Measurements from ENCODE around the gene INPP5J. TPM values are rescaled to one million over a fixed set of nuclear protein-coding genes. Genes with fewer than 3 reads are reported as not detected.

INPP5J gene
- total RNA-seq, 2 experiments from 2014 or later: 0.59 to 0.69 TPM

GRCh38 chr22:31153357-31153756, 30.6 kb downstream of the INPP5J start:
- CTCF ChIA-PET: no interaction called here
- H3K4me1 Mint-ChIP-seq (ENCODE audit: low read depth): no peaks in the 10 kb centered on the region
- H3K27ac Mint-ChIP-seq: no peak overlapping the region

GRCh38 chr22:31154975-31155374, 32.2 kb downstream of the INPP5J start:
- Mint-ChIP-seq H3K4me3 (no peak overlapping the region), H3K27ac (no peak overlapping the region), H3K27me3 (no peaks in the 10 kb centered on the region), H3K36me3 (ENCODE audit: low read depth) (peaks cover 2% of the 10 kb centered on the region), H3K9me3 (no peaks in the 10 kb centered on the region), H3K4me1 (ENCODE audit: low read depth) (peaks cover 13% of the 10 kb centered on the region)
- ATAC-seq (ENCODE audit: poor library complexity) (no peak), DNase-seq (no peak)
- ChIA-PET CTCF (no interaction called here), POLR2A (no interaction called here)
- Histone ChIP-seq H3K4me1 (ENCODE audit: insufficient read depth, low read length) (peaks cover 5% of the 10 kb centered on the region), H3K4me3 (ENCODE audit: low read length) (no peak overlapping the region), H3K27ac (ENCODE audit: low read depth in 1 of 2, low read length in 2 of 2) (no peak overlapping the region), H3K9me3 (ENCODE audit: control insufficient read depth in 1 of 2, insufficient read depth in 1 of 2, low read length in 2 of 2) (no peaks in the 10 kb centered on the region), H3K27me3 (ENCODE audit: control insufficient read depth in 1 of 2, insufficient read depth in 2 of 2, low read length in 2 of 2) (peaks cover 0 to 4% of the 10 kb centered on the region in 2 experiments), H3K36me3 (ENCODE audit: insufficient read depth, low read length) (no peaks in the 10 kb centered on the region)
- intact Hi-C loops (cut with DNase I, micrococcal nuclease): loop anchor here in 1 of 2 experiments (5.0 to 10.0 kb wide), 2 partner anchors 73 to 210 kb away; partner anchors contain the start of gene SMTN
- TF ChIP-seq CTCF (IDR thresholded peaks at IDR 0.05): no peak

More at GRCh38 chr22:31153357-31153756, 30.6 kb downstream of the INPP5J start:
- Histone ChIP-seq H3K4me1 (ENCODE audit: insufficient read depth, low read length) (no peaks in the 10 kb centered on the region), H3K27ac (ENCODE audit: low read depth in 1 of 2, low read length in 2 of 2) (no peak overlapping the region), H3K9me3 (ENCODE audit: control insufficient read depth in 1 of 2, insufficient read depth in 1 of 2, low read length in 2 of 2) (no peaks in the 10 kb centered on the region), H3K36me3 (ENCODE audit: insufficient read depth, low read length) (no peaks in the 10 kb centered on the region), H3K27me3 (ENCODE audit: control insufficient read depth in 1 of 2, insufficient read depth in 2 of 2, low read length in 2 of 2) (peaks cover 0 to 4% of the 10 kb centered on the region in 2 experiments), H3K4me3 (ENCODE audit: low read length) (no peak overlapping the region)
- Mint-ChIP-seq H3K4me3 (no peak overlapping the region), H3K36me3 (ENCODE audit: low read depth) (no peaks in the 10 kb centered on the region), H3K27me3 (no peaks in the 10 kb centered on the region), H3K9me3 (no peaks in the 10 kb centered on the region)
- POLR2A ChIA-PET: no interaction called here
- no peak for TF ChIP-seq CTCF (IDR thresholded peaks at IDR 0.05)
- peak in 1 of 14 experiments; percentile 1 for DNase-seq
- intact Hi-C loops (cut with DNase I, micrococcal nuclease): loop anchor here in 1 of 2 experiments (10.0 kb wide), 1 partner anchor 209 kb away; no protein-coding TSS in a partner anchor
- ATAC-seq (ENCODE audit: poor library complexity): no peak

GRCh38 chr22:31155422-31155821, 32.7 kb downstream of the INPP5J start:
- DNase-seq (no peak), ATAC-seq (ENCODE audit: poor library complexity) (no peak)
- H3K9me3 Mint-ChIP-seq: no peaks in the 10 kb centered on the region
- Histone ChIP-seq H3K27me3 (ENCODE audit: control insufficient read depth in 1 of 2, insufficient read depth in 2 of 2, low read length in 2 of 2) (peaks cover 0 to 4% of the 10 kb centered on the region in 2 experiments), H3K9me3 (ENCODE audit: control insufficient read depth in 1 of 2, insufficient read depth in 1 of 2, low read length in 2 of 2) (no peaks in the 10 kb centered on the region), H3K36me3 (ENCODE audit: insufficient read depth, low read length) (no peaks in the 10 kb centered on the region), H3K4me3 (ENCODE audit: low read length) (no peak overlapping the region), H3K4me1 (ENCODE audit: insufficient read depth, low read length) (peaks cover 7% of the 10 kb centered on the region), H3K27ac (ENCODE audit: low read depth in 1 of 2, low read length in 2 of 2) (no peak overlapping the region)
- H3K27ac Mint-ChIP-seq: no peak overlapping the region
- intact Hi-C loops (cut with DNase I, micrococcal nuclease): loop anchor here in 1 of 2 experiments (5.0 to 10.0 kb wide), 2 partner anchors 73 to 211 kb away; partner anchors contain the start of gene SMTN
- H3K4me3 Mint-ChIP-seq: peak overlapping the region; percentile 23
- ChIA-PET CTCF (no interaction called here), POLR2A (no interaction called here)
- H3K4me1 Mint-ChIP-seq (ENCODE audit: low read depth): peaks cover 15% of the 10 kb centered on the region
- peaks cover 4% of the 10 kb centered on the region for H3K36me3 Mint-ChIP-seq (ENCODE audit: low read depth)
- no peak for TF ChIP-seq CTCF (IDR thresholded peaks at IDR 0.05)
- no peaks in the 10 kb centered on the region for H3K27me3 Mint-ChIP-seq

Data from CD4-positive, alpha-beta T cell (primary cell).